Breast epithelium (tissue), 3 donors: ENCODE results near the gene OR4D10.

Source experiments
- CTCF ChIP-seq, 3 donors: fragments of 450-650 bp; IDR thresholded peaks; one replicate each; pipeline ENCODE4 v1.5.1; 2016 to 2017; ENCODE audit warnings: antibody characterized with exemption in 3 of 3, mild to moderate bottlenecking in 3 of 3, moderate library complexity in 3 of 3
- POLR2A ChIP-seq: fragments of 450-650 bp; IDR thresholded peaks from one replicate; pipeline ENCODE4 v1.6.1; 2016; ENCODE audit warnings: antibody characterized with exemption, mild to moderate bottlenecking, moderate library complexity
- POLR2AphosphoS5 ChIP-seq, 3 donors: sonication (generic); formaldehyde crosslinking; IDR thresholded peaks; one replicate each; pipeline ENCODE4 v1.6.1; 2017; ENCODE audit warnings: antibody characterized with exemption in 3 of 3

GRCh38 chr11:59528711-59529110 lies 55.6 kb downstream of the OR4D10 start:
- no peak for TF ChIP-seq CTCF (IDR thresholded peaks at IDR 0.05)
- no peak for TF ChIP-seq POLR2A
- no peak for TF ChIP-seq POLR2AphosphoS5 (IDR thresholded peaks at IDR 0.05)
